ENCODE measurements around the gene NEK9.

DNA sequence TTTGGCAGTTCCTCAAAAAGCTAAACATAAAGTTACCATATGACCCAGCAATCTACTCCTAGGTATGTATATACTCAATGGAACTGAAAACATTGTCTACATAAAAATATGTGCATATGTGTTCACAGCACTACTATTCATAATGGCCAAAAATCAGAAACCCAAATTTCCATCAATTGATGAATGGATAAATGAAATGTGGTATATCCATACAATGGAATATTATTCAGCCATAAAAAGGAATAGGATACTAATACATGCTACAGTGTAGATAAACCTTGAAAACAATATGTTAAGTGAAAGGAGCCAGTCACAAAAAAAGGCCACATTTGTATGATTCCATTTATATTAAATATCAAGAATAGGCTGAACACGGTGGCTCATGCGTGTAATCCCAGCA lies 66.4 kb downstream of the NEK9 start:
- TF ChIP-seq, protein P1, sequence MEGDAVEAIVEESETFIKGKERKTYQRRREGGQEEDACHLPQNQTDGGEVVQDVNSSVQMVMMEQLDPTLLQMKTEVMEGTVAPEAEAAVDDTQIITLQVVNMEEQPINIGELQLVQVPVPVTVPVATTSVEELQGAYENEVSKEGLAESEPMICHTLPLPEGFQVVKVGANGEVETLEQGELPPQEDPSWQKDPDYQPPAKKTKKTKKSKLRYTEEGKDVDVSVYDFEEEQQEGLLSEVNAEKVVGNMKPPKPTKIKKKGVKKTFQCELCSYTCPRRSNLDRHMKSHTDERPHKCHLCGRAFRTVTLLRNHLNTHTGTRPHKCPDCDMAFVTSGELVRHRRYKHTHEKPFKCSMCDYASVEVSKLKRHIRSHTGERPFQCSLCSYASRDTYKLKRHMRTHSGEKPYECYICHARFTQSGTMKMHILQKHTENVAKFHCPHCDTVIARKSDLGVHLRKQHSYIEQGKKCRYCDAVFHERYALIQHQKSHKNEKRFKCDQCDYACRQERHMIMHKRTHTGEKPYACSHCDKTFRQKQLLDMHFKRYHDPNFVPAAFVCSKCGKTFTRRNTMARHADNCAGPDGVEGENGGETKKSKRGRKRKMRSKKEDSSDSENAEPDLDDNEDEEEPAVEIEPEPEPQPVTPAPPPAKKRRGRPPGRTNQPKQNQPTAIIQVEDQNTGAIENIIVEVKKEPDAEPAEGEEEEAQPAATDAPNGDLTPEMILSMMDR (IDR thresholded peaks at IDR 0.05 in 2 of 3, conservative IDR thresholded peaks at IDR 0.05 in 1 of 3; ENCODE audit: control insufficient read depth in 2 of 3, extremely low read depth in 1 of 3, insufficient read depth in 1 of 3, low read depth in 3 of 3, low read length in 3 of 3), result no peak
- no peak for TF ChIP-seq TCF12 (IDR thresholded peaks at IDR 0.05; ENCODE audit: low read depth, low read length)
- TF ChIP-seq, protein P2, sequence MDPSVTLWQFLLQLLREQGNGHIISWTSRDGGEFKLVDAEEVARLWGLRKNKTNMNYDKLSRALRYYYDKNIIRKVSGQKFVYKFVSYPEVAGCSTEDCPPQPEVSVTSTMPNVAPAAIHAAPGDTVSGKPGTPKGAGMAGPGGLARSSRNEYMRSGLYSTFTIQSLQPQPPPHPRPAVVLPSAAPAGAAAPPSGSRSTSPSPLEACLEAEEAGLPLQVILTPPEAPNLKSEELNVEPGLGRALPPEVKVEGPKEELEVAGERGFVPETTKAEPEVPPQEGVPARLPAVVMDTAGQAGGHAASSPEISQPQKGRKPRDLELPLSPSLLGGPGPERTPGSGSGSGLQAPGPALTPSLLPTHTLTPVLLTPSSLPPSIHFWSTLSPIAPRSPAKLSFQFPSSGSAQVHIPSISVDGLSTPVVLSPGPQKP (IDR thresholded peaks at IDR 0.05; ENCODE audit: low read depth, low read length), result no peak
- no peak for TF ChIP-seq GABPA (IDR thresholded peaks at IDR 0.05; ENCODE audit: low read depth)
- no peak for TF ChIP-seq STAT3 (IDR thresholded peaks at IDR 0.05; ENCODE audit: low read depth, low read length)
- no peak for TF ChIP-seq EGR1 (IDR thresholded peaks at IDR 0.05; ENCODE audit: borderline replicate concordance in 1 of 2, low read depth in 2 of 2, low read length in 2 of 2)
- no peak for TF ChIP-seq ZBTB40 (IDR thresholded peaks at IDR 0.05; ENCODE audit: borderline replicate concordance)
- TF ChIP-seq HDAC2 (IDR thresholded peaks at IDR 0.05), result no peak
- TF ChIP-seq EZH2 (IDR thresholded peaks at IDR 0.05; ENCODE audit: borderline replicate concordance, control insufficient read depth, low read depth, low read length), result no peak
- TF ChIP-seq BCL3 (IDR thresholded peaks at IDR 0.05; ENCODE audit: borderline replicate concordance, insufficient read depth, low read depth, low read length, poor library complexity, severe bottlenecking), result no peak
- TF ChIP-seq RFX5 (IDR thresholded peaks at IDR 0.05; ENCODE audit: low read depth, low read length), result no peak
- no peak for TF ChIP-seq POLR2A (IDR thresholded peaks at IDR 0.05; ENCODE audit: low read depth, low read length)
